GM19099 (cell line): ENCODE results near the gene ZDHHC13.

Source experiments
- POLR2A ChIP-seq: IDR thresholded peaks from 3 replicates; pipeline ENCODE4 v1.6.1; 2011; ENCODE audit warnings: low read depth; ENCODE audit not compliant: insufficient read length; ENCODE audit errors: extremely low read depth

The ZDHHC13 gene

DNA sequence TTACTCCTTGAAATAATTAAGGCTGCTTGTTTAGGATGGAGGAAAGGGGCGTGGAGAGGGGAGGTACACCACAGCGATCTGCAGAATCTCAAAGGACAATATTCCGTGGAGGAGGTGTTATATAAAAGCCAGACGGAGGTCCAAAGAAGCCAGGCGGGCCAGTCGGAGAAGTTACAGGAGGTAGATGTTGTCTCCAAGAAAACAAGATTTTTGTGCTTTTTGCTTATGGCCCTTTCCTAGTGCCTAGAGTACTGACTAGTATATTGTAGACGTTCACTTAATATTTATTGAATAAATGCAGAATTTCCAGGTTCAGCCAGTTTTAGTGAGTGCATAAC lies 761 bp downstream of the ZDHHC13 start:
- no peak for TF ChIP-seq POLR2A

DNA sequence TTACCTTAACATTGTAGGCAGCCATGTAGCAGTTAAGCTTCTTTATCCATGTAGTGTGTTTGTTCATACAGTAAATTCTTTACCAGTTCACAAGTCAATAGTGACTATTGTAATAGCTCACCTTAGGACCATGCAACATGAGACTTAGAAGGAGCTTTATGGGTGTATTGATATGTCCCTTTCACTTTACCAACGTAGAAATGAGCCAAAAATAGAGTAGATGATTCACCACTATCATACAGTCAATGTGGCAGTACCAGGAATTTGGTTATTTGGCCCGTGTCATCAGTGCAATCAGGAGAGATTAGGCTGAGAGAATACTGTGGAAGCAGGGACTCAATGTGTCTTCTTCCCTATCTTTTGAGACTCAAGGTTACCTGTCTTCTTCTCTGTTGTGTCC lies 4.7 kb downstream of the ZDHHC13 start:
- TF ChIP-seq POLR2A, result no peak

DNA sequence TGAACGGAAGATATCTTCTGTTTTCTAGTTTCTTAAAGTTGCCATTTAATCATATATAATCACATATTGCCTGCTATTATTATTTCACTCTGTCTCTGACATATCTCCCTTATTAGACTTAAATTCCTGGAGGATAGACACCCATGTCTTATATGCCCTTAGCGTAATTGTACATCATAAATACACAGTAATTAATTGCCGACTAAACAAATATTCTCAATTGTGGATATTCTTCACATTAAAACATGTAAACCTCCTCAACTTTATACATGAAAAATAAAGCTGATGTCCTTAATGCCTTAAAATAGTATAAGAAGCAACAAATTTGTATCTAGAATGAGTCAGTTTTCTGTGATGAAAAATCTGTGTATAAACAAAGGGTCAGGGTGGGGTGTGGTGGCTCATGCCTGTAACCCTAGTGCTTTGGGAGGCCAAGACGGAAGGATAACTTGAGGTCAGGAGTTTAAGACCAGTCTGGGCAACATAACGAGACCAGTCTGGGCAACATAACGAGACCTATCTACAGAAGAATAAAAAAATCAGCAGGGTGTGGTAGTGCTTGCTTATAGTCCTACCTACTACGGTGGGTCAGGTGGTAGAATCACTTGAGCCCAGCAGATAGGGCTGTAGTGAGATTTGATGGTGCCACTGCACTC lies 6.1 kb downstream of the ZDHHC13 start:
- no peak for TF ChIP-seq POLR2A

DNA sequence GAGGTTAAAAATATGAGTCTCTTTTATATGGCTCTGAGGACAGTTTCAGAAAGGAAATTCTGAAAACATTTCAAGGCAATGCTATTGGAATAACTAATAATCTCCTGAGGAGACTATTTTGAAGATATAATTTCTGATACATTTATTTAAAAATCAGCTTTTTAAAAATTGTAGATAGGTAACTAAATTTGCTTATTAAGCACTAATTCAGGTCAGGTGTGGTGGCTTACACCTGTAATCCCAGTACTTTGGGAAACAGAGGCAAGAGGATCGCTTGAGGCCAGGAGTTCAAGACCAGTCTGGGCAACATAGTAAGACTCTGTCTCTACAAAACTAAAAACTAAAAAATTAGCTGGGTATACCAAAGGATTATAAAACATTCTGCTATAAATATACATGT lies 17.0 kb downstream of the ZDHHC13 start:
- TF ChIP-seq POLR2A, result no peak

DNA sequence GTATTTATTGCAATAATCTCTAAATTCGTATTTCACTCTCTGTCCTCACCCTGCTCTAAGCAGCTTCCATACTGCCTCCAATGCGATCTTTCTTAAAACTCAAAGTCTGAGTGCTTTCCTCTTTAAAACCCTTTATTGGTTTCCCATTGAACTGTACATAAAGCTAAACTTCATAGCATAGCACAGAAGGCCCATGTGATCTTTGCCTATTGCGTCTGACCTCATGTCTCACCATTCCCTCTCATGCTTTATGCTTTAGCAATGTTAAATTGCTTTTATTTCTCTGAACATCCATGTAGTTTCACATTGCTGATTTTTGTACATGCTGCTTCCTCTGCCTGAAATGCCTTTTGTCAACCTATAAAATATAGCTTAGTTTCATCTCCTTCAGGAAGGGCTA lies 28.4 kb downstream of the ZDHHC13 start:
- TF ChIP-seq POLR2A, result no peak

DNA sequence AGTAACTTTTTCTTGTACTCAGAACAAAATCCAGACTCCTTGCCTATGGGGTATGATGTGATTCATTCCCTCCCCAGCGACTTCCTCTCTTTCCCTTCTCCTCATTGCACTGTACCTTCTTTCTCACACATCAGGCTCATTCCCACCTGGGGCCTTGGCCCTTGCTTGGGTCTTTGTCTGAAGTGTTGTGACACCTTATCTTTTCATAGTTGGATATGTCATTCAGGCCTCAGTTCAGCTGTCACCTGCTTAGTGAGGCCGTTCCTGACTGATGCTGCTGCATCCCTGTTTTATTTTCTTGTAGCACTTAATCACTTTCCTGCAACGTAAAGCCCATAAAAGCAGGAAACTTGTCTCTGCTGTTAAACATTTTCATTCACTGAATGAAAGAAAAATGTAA lies 39.9 kb downstream of the ZDHHC13 start:
- TF ChIP-seq POLR2A, result no peak

DNA sequence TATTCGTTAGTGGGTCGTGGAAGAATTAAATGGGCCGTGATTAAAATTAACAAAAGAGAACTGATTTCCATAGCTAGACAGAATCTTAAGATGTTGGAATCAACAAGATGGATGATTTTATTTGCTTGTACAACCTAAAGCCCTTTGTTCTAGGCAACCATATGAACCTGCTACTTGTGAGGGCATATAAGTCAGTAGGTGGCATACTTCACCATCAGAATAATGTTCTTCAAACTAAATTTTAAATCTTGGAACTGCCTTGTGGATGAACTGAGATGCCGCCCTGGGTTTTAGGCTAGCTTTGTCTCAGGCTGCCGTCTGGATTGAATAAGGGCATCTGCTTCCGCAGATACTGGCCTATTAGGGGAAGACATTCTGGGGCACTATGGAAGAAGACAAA lies 43.9 kb downstream of the ZDHHC13 start:
- TF ChIP-seq POLR2A, result no peak

DNA sequence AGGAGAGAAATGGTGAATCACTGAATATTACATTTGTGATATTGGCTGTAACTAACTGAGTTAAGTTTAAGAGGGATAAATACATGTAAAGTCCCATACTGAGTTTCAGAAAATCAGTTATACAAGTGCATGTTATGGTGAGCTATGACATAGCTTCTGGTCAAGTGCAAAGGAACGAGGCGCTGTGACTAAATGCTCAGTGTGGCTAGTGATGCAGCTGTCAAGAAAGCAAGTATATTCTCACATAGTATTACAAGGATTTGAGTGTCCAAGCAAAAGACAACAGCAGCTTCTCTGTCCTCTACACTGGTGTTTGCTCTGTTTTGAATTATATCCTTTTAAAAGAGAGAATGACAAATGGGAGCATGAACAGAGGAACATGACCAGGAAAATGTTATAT lies 44.7 kb downstream of the ZDHHC13 start:
- no peak for TF ChIP-seq POLR2A

DNA sequence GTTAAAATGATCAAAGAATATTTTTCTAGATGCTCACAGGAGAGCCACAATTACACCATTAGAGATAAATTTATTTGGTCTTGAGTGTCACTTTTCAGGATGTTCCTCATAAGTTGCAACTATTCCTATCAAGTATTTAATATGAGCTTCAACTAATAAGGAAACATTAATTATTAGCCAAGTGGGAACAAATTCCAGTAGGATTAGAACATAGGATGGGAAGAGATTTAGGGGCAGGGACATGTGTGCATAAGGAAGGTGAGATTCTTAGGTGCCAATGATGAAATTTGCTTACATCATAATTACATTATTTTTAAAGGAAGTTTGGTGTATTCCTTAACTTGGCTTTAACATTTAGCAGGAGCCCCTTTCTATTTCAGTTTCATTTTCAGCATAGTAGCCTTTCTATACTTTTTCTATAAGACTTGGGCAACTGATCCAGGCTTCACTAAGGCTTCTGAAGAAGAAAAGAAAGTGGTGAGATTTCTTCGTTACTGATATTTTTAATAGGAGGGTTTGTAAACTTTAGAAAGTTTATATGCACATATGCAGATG lies 46.1 kb downstream of the ZDHHC13 start:
- TF ChIP-seq POLR2A, result no peak

DNA sequence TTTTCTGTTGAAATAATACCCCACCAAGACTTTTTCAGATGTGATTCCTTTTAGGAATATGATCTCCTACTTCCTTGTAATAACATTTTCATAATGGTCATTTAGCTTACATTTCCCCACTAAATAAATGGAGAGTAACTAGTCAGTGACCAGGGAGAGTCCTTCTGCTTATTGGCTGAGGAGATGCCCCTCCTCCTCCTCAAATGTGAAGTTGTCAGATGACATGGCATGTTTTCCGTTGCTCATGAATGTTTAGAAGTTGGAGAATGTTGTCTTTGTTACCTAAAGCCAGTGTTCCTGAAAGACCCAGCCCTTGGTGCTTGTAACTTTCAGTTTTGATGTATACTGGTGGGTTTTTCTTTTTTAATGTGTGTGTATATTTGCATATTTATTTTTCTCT lies 46.6 kb downstream of the ZDHHC13 start:
- TF ChIP-seq POLR2A, result no peak

DNA sequence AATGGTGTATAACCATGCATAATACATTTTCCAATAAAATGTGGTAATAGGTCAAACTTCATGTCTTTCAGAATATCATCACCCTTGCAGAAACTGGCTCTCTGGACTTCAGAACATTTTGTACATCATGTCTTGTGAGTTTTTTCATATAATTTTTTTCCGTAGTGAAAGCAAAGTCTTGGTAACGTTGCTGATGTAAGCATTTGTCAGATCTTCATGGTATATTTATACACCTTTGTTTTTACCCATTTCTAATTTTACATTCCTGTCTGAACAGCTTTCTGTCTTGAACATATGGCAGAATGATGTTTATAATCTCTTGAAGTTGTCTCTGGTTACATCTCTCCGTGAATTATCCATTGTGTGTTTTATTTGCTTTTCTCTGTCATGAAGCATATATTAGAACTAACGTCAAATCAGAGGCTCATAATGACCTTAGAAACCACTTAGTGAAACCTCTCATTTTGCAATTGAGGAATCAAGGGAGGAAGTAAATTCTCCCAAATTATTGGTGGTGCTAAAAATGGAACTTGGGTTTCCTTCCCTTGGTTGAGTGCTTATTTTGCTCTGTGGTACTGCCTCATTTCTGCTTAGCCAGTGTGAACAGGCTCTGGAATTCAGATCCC lies 47.4 kb downstream of the ZDHHC13 start:
- TF ChIP-seq POLR2A, result no peak

DNA sequence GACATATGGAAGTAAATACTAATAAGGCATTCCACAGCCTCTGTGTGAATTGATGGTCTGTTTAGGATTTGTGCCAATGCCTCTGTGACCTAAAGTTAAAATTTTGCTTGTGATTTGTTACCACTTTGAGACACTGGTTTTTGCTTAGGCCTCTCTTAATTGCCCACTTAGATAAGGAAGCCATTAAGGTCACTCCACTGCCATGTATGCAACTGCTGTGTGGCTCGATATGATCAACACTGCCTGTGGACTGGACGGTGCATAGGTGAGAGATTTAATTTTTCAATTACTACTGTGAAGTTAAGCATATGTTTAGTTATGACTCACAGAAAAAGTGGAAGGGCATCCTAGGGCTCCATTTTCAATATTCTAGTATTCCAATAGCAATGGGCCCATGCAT lies 47.9 kb downstream of the ZDHHC13 start:
- TF ChIP-seq POLR2A, result no peak

DNA sequence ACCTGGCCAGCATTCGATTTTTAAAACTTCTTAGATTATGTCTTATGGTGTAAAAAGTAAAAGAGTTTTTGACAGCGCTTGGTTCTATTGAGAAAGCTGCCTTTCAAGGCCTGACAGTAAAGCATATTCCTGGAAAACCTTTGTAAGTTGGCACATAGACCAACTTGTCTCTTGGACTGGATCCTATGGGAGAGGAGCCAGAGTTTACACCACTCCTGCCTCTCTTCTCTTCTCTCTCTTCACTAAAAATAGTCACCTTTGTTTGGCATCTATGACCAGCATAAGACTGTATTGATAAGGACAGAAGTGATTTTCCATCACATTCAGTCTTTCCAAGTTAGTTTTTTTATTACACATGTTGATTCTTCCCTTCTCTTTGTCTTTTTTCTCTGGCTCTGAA lies 51.1 kb downstream of the ZDHHC13 start:
- TF ChIP-seq POLR2A, result no peak

DNA sequence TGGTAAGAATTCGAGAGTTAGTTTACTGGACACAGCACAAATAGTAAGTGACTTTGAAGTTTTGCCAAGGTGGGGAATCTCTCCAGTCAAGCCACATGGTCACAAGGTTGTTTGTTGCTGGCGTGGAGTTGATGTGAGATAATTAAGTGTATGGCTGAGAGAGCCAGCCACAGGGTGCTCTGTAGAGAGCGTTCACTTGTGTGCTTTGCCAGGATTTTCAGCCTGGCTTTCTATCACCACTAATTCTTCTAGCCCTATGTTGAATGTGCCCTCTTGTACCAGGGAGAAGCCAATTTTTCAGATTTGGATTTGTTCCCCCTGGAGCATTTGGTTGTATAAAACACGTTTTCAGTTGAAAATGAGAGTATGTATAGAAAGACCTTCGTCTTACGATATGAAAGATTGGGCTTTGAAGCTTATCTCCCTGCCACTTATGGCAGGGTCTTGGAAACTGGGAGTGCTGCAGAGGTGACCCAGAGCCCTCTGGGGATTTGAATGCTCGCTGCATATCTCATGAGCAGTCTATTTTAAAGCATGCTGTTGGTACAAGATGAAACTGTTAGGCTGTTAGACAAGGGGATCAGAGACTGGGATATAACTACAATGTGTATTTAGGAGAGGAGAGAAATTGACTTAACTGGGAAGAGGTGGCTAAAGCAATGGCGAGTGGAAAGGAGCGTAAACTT lies 56.2 kb downstream of the ZDHHC13 start:
- no peak for TF ChIP-seq POLR2A

DNA sequence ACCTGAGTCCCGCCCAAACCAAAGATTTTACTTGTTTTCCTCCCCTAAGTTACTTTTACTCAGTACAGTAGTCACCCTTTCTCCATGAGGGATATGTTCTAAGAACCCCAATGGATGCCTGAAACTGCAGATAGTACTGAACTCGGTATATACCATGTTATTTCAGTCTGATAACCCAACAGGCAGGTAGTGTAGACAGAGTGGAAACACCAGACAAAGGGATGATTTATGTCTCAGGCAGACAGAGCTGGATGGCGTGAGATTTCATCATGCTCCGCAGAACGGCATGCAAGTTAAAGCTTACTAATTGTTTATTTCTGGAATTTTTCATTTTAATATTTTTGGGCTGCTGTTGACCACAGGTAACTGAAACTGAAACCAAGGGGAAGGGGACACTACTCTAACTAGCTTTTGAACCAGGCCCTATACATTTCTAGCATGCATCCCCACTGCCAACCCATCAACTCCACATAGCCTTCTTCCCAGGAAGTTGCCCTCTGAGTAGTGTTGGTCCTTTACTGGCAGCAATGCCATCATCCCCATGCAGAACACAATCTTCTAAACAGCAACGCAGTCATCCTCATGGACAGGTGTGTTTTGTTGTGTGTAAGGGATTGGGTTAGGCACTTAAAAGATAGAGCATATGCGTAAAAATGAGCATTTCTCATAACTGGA lies 57.1 kb downstream of the ZDHHC13 start:
- TF ChIP-seq POLR2A, result no peak
